Immature natural killer cell (primary cell): ENCODE results near the gene MRPS2. TPM values are rescaled to one million over a fixed set of nuclear protein-coding genes. Genes with fewer than 3 reads are reported as not detected.
"Not testable (repeated sequence)": the region's sequence is repeated elsewhere in the genome, so short reads cannot be mapped to it uniquely, and the experiment has no call there.

Experiments used
- DNase-seq, 3 donors: peaks; one replicate each; pipeline ENCODE4 v3.0.0; 2022; ENCODE audit warnings: mixed read lengths in 1 of 3
- H3K27ac Mint-ChIP-seq, 6 donors: one replicate each; pipeline ENCODE4 v1.8.0; 2020; ENCODE audit warnings: mixed read lengths in 6 of 6, mild to moderate bottlenecking in 5 of 6, inconsistent platforms in 4 of 6, moderate library complexity in 3 of 6
- H3K27me3 Mint-ChIP-seq, 3 donors: one replicate each; pipeline ENCODE4 v1.8.0; 2020 to 2021; ENCODE audit warnings: low read depth in 3 of 3, mild to moderate bottlenecking in 3 of 3, mixed read lengths in 3 of 3, moderate library complexity in 3 of 3, inconsistent platforms in 1 of 3
- H3K36me3 Mint-ChIP-seq, 3 donors: one replicate each; pipeline ENCODE4 v1.8.0; 2020; ENCODE audit warnings: mixed read lengths in 3 of 3, inconsistent platforms in 2 of 3, mild to moderate bottlenecking in 2 of 3
- H3K4me1 Mint-ChIP-seq, 2 donors: one replicate each; pipeline ENCODE4 v1.8.0; 2020; ENCODE audit warnings: inconsistent platforms in 2 of 2, mild to moderate bottlenecking in 2 of 2, mixed read lengths in 2 of 2, moderate library complexity in 1 of 2
- H3K4me3 Mint-ChIP-seq, 5 donors: one replicate each; pipeline ENCODE4 v1.8.0; 2020; ENCODE audit warnings: mild to moderate bottlenecking in 5 of 5, mixed read lengths in 5 of 5, inconsistent platforms in 3 of 5, moderate library complexity in 3 of 5
- H3K9me3 Mint-ChIP-seq, 6 donors: one replicate each; pipeline ENCODE4 v1.8.0; 2020; ENCODE audit warnings: mild to moderate bottlenecking in 6 of 6, mixed read lengths in 6 of 6, inconsistent platforms in 4 of 6, moderate library complexity in 3 of 6
- polyA plus RNA-seq, 3 donors: library from polyadenylated mRNA; unstranded; fragments of 300-500 nt; fragmentation: Illumina TruSeq; gene quantifications; one replicate each; pipeline ENCODE4 v1.2.3, GENCODE V29; 2021

The MRPS2 gene
- polyA plus RNA-seq, 3 donors from 2014 or later, result 28.6 to 53.4 (median 32.9) TPM

DNA sequence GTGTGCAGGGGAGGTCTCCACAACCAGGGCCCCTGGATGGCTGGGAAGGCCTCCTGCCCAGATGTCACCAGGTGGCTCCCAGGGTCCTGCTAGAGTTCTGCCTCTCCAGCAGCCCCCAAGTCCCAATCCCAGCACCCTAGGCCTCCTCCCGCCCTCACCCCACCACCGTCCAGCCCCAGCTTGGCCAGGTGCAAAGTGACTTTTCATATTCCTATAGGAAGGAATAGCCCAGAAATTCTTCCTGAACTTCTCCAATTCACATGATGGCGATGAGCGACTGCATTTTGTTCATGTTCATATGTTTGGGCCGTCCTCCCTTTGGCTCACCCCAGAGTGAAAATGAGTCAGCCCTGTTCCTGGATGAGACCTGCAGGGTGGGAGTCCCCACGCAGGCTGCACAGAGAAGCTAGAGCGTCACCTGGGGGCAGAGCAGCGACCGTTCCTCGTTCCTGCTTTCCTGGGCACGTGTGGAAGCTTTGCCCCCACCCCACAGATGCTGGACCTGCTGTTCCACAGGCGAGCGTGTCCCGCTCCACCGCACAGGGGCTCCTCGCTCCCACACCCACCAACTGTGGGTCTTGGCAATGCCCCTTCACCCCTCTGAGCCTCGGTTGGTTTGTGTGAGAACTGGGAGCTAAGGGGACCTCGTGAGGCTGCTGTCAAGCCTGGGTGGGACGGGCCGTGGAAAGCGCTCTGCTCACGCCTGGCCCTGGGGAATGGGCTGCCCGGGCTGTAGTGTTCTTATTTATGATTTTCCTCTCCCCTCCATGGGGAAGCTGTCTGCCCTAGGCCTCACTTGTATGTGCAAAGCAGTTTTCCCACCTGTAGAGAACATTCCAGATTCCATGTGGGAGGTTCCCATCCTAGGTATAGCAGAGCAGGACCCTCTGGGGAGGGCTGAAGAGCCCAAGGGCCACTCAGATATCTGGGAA is 6.9 kb downstream of the MRPS2 start:
- peaks cover 4 to 11% (median 7%) of the 10 kb centered on the region in 6 donors for H3K9me3 Mint-ChIP-seq
- H3K27me3 Mint-ChIP-seq, result peaks cover 0 to 1% (median 0%) of the 10 kb centered on the region in 3 donors
- H3K27ac Mint-ChIP-seq, result peak overlapping the region in 1 of 6 donors; percentile 35
- H3K4me3 Mint-ChIP-seq, result no peak overlapping the region
- H3K36me3 Mint-ChIP-seq, result peaks cover 4 to 8% (median 5%) of the 10 kb centered on the region in 3 donors
- no peak for DNase-seq
- H3K4me1 Mint-ChIP-seq, result peaks cover 8 to 11% of the 10 kb centered on the region in 2 donors

GRCh38 chr9:135508211-135508820 is 7.8 kb downstream of the MRPS2 start:
- H3K27ac Mint-ChIP-seq, result no peak overlapping the region
- H3K27me3 Mint-ChIP-seq, result peaks cover 0 to 1% (median 0%) of the 10 kb centered on the region in 3 donors
- H3K4me1 Mint-ChIP-seq, result peaks cover 4 to 6% of the 10 kb centered on the region in 2 donors
- H3K4me3 Mint-ChIP-seq, result no peak overlapping the region
- peaks cover 4 to 11% (median 7%) of the 10 kb centered on the region in 6 donors for H3K9me3 Mint-ChIP-seq
- no peak for DNase-seq
- H3K36me3 Mint-ChIP-seq, result peaks cover 0 to 8% (median 5%) of the 10 kb centered on the region in 3 donors

GRCh38 chr9:135509458-135509857 is 9.0 kb downstream of the MRPS2 start:
- peaks cover 4 to 11% (median 7%) of the 10 kb centered on the region in 6 donors for H3K9me3 Mint-ChIP-seq
- no peak overlapping the region for H3K27ac Mint-ChIP-seq
- H3K4me3 Mint-ChIP-seq, result no peak overlapping the region
- no peak for DNase-seq
- peaks cover 0 to 8% (median 5%) of the 10 kb centered on the region in 3 donors for H3K36me3 Mint-ChIP-seq
- peaks cover 2 to 6% of the 10 kb centered on the region in 2 donors for H3K4me1 Mint-ChIP-seq
- H3K27me3 Mint-ChIP-seq, result peaks cover 0 to 3% (median 2%) of the 10 kb centered on the region in 3 donors

- Mint-ChIP-seq H3K4me1 (peaks cover 0 to 6% of the 10 kb centered on the region in 2 donors), H3K9me3 (peaks cover 4 to 11% (median 7%) of the 10 kb centered on the region in 6 donors), H3K27me3 (peaks cover 0 to 3% (median 1%) of the 10 kb centered on the region in 3 donors), H3K27ac (no peak overlapping the region), H3K4me3 (no peak overlapping the region), H3K36me3 (peaks cover 0 to 8% (median 5%) of the 10 kb centered on the region in 3 donors)
- DNase-seq, result no peak
These were observed 11.7 kb downstream of the MRPS2 start for GRCh38 chr9:135512241-135512603.

DNA sequence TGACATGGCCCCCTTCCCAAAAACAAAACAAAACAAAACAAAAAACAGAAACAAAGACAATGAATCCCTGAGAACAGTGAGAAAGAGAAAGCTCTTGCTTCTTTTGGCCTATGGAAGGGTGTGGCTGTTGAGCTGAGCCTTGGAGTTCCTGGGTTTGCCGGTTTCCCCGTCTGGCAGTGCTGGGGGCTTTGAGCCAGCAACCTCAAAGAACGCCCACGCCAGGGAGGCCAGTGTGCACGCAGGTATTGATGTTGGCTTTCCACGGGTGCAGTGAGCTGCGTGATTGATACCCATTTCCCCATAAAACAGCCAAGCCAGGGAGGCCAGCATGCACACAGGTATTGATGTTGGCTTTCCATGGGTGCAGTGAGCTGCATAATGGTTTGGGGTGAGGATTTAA is 12.4 kb downstream of the MRPS2 start:
- H3K4me3 Mint-ChIP-seq, result no peak overlapping the region
- no peak for DNase-seq
- peak overlapping the region in 1 of 6 donors; percentile 36 for H3K27ac Mint-ChIP-seq
- H3K4me1 Mint-ChIP-seq, result peaks cover 0 to 6% of the 10 kb centered on the region in 2 donors
- peaks cover 4 to 11% (median 6%) of the 10 kb centered on the region in 6 donors for H3K9me3 Mint-ChIP-seq
- peaks cover 0 to 8% (median 5%) of the 10 kb centered on the region in 3 donors for H3K36me3 Mint-ChIP-seq
- peaks cover 0 to 3% (median 1%) of the 10 kb centered on the region in 3 donors for H3K27me3 Mint-ChIP-seq

GRCh38 chr9:135513351-135513846 is 12.9 kb downstream of the MRPS2 start:
- Mint-ChIP-seq H3K4me1 (peaks cover 0 to 6% of the 10 kb centered on the region in 2 donors), H3K27me3 (peaks cover 1 to 3% (median 3%) of the 10 kb centered on the region in 3 donors), H3K36me3 (peaks cover 0 to 8% (median 5%) of the 10 kb centered on the region in 3 donors), H3K27ac (no peak overlapping the region), H3K9me3 (peaks cover 4 to 11% (median 5%) of the 10 kb centered on the region in 6 donors), H3K4me3 (no peak overlapping the region)
- DNase-seq, result no peak

- not testable (repeated sequence) for H3K9me3 Mint-ChIP-seq, H3K27ac Mint-ChIP-seq, H3K36me3 Mint-ChIP-seq, H3K4me3 Mint-ChIP-seq, H3K4me1 Mint-ChIP-seq, DNase-seq, H3K27me3 Mint-ChIP-seq
These were observed 13.4 kb downstream of the MRPS2 start for GRCh38 chr9:135513906-135514305.

DNA sequence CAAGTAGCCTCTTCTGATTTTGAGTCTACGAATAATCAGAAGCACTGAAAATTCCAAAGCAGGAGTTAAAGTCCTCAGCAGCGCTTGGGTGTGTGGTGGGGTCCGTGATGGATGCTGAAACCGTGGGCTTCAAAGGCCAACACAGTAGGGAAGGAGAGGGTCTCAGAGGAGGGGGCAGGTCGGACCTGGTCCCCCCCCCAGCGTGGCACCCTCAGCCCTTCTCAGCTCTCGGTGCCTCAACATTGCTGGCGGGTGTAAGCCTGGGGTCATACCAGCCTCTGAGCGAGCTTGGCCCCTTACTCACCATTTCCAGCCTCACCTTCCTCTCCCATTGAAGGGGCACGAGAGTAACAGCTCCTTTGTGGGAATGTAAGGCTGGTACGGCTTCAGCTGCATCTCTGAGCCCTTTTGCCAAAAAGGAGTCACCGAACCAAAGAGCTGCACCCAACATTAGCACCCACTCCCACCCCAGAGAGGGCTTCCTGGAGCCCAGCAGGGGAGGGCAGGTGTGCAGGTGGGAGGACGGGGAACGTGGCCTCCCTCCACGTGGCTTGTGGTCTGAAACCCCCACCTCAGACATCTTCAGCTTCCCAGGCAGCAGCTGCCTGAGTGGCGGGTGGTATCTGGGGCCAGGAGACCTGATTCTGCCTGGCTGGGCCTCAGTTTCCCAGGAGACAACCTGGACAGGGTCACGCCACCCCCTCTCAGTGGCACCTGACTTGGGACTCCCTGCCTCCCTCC is 14.0 kb downstream of the MRPS2 start:
- Mint-ChIP-seq H3K4me3 (no peak overlapping the region), H3K4me1 (peaks cover 0 to 6% of the 10 kb centered on the region in 2 donors), H3K36me3 (no peaks in the 10 kb centered on the region), H3K9me3 (peaks cover 0 to 1% (median 0%) of the 10 kb centered on the region in 6 donors), H3K27ac (no peak overlapping the region), H3K27me3 (peaks cover 1 to 3% (median 3%) of the 10 kb centered on the region in 3 donors)
- DNase-seq, result no peak

DNA sequence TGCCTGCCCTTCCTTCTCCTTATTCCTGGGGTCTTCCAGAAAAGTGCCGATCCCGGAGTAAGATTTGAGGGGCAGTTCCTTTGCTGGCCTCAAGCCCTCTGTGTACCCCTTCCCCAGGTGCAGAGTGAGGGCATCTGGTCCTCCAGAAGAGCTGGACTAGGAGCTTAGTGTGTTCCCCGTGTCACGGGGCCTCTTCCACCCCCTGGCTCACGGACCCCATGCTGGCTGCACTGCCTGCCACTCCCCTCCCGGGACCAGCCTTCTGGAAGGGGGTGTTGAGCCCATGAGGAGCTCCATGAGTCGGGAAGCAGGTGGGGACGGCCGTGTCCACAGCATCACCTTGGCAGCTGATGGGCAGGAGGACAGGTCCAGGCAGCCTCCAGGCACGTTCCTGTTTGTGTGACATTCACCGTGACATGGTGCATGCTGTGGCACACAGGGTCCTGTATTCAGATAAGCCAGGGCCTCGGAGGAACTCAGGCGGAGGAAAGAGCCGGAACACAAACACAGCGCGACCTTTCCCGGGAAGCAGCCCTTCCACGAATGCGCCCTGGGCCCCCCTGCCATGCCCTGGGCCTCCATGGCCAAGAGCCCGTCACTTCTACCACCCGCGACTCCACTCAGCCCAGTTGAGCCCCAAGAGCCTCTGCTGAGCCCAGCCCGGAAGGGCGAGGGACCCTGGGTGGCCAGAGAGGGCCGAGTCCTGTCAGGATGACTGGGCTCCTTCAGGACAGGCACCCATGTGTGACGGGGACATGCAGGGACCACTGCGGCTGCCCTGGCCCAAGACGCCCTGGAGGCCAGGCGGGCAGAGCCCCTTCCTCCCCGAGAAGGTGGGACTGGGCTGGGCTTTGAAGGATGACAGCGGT is 14.8 kb downstream of the MRPS2 start:
- Mint-ChIP-seq H3K36me3 (no peaks in the 10 kb centered on the region), H3K27me3 (peaks cover 1 to 3% (median 3%) of the 10 kb centered on the region in 3 donors), H3K27ac (no peak overlapping the region), H3K4me1 (peaks cover 0 to 6% of the 10 kb centered on the region in 2 donors), H3K4me3 (no peak overlapping the region), H3K9me3 (no peaks in the 10 kb centered on the region)
- DNase-seq, result no peak

- no peak overlapping the region for H3K27ac Mint-ChIP-seq
- no peaks in the 10 kb centered on the region for H3K36me3 Mint-ChIP-seq
- no peaks in the 10 kb centered on the region for H3K9me3 Mint-ChIP-seq
- DNase-seq, result no peak
- peaks cover 0 to 2% of the 10 kb centered on the region in 2 donors for H3K4me1 Mint-ChIP-seq
- H3K4me3 Mint-ChIP-seq, result no peak overlapping the region
- peaks cover 1 to 3% (median 3%) of the 10 kb centered on the region in 3 donors for H3K27me3 Mint-ChIP-seq
These were observed 15.8 kb downstream of the MRPS2 start for GRCh38 chr9:135516132-135516860.

DNA sequence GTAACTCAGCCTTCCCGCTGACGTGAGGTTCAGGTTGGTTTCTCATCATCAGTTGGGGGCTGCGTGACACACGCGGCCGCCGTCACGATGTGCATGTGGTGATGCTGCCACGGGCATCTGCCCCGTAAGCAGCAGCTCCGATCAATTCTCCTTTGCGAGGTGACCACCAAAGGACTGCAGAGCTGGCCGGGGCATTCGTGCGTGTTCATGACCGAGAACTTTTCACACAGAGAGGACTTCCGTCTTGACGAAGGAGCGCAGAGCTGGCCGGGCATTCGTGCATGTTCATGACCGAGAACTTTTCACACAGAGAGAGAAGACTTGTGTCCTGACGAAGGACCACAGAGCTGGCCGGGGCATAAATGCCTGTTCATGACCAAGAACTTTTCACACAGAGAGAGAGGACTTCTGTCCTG is 16.9 kb downstream of the MRPS2 start:
- no peak for DNase-seq
- no peaks in the 10 kb centered on the region for H3K9me3 Mint-ChIP-seq

More for the DNA sequence above, 16.9 kb downstream of the MRPS2 start:
- Mint-ChIP-seq H3K36me3 (no peaks in the 10 kb centered on the region), H3K27ac (no peak overlapping the region), H3K4me3 (no peak overlapping the region), H3K4me1 (no peaks in the 10 kb centered on the region), H3K27me3 (peaks cover 1 to 3% (median 3%) of the 10 kb centered on the region in 3 donors)
